Cardiac muscle cell (in vitro differentiated cells and primary cell): ENCODE results near the gene PCYOX1L. TPM values are rescaled to one million over a fixed set of nuclear protein-coding genes. Genes with fewer than 3 reads are reported as not detected.
A peak's percentile ranks its signal among the peaks of the same experiment; 100 is the strongest.

Source experiments
- DNase-seq, 2 donors: peaks; one replicate each; pipeline versions ENCODE4 v3.0.0 to v3.0.0-alpha.2; 2010 to 2017; ENCODE audit warnings: low read depth in 1 of 2, low spot score in 1 of 2
- H3K27ac ChIP-seq: fragments of 200-600 bp; sonication (generic); 2 replicates; pipeline ENCODE4 v1.5.1; 2016
- H3K27me3 ChIP-seq: fragments of 200-600 bp; sonication (generic); 2 replicates; pipeline ENCODE4 v1.6.0; 2016; ENCODE audit warnings: control low read depth
- H3K36me3 ChIP-seq: fragments of 200-600 bp; sonication (generic); 2 replicates; pipeline ENCODE4 v1.5.1; 2016; ENCODE audit warnings: control low read depth
- H3K4me1 ChIP-seq: fragments of 200-600 bp; sonication (generic); 2 replicates; pipeline ENCODE4 v1.8.1; 2017; ENCODE audit warnings: low read depth, mild to moderate bottlenecking, mixed run types
- H3K4me3 ChIP-seq: fragments of 200-600 bp; sonication (generic); 2 replicates; pipeline ENCODE4 v1.5.1; 2016; ENCODE audit warnings: mild to moderate bottlenecking
- H3K9me3 ChIP-seq: fragments of 200-600 bp; sonication (generic); 2 replicates; pipeline ENCODE4 v1.5.1; 2017; ENCODE audit warnings: low read depth, mild to moderate bottlenecking, control low read depth
- polyA plus RNA-seq: library from polyadenylated mRNA; unstranded; fragments of >200 nt; fragmentation: Nextera tagmentation; extraction: Ambion mirVana; gene quantifications from 2 replicates; pipeline ENCODE4 v1.2.1, GENCODE V29; 2016
- total RNA-seq: library from RNA; depleted of rRNA; stranded (reverse); fragments of >200 nt; gene quantifications from 2 replicates; pipeline ENCODE4 v1.2.3, GENCODE V29; 2016
- TF ChIP-seq, protein P1 (sequence below): IDR thresholded peaks from 2 replicates; pipeline ENCODE4 v1.5.1; 2012; ENCODE audit warnings: low read depth, mild to moderate bottlenecking, low read length

Gene PCYOX1L
- total and polyA plus RNA-seq, 2 experiments from 2014 or later, result 15.3 to 16.1 TPM

DNA sequence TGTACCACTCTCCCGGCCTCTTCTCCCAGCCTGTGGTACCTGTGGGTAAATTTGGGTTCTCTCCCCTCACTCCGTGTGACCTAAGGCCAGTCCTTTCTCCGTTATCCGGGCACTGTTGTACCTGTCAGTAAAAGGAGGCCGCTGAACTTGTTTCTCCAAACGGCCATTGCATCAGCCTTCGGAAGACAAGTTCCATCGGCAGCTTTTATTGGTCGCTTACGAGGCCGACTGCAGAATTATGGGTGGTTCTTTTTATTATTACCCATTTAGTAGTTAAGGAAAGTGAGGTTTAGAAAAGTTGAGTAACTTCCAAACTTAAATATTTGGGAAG is 12.0 kb upstream of the PCYOX1L start:
- Histone ChIP-seq H3K27me3 (peaks cover 29% of the 10 kb centered on the region), H3K9me3 (no peaks in the 10 kb centered on the region), H3K4me3 (peak overlapping the region; percentile 46), H3K36me3 (peaks cover 21% of the 10 kb centered on the region), H3K4me1 (peaks cover 5% of the 10 kb centered on the region), H3K27ac (no peak overlapping the region)
- DNase-seq, result peak in 1 of 2 donors; percentile 62
- TF ChIP-seq, protein P1, sequence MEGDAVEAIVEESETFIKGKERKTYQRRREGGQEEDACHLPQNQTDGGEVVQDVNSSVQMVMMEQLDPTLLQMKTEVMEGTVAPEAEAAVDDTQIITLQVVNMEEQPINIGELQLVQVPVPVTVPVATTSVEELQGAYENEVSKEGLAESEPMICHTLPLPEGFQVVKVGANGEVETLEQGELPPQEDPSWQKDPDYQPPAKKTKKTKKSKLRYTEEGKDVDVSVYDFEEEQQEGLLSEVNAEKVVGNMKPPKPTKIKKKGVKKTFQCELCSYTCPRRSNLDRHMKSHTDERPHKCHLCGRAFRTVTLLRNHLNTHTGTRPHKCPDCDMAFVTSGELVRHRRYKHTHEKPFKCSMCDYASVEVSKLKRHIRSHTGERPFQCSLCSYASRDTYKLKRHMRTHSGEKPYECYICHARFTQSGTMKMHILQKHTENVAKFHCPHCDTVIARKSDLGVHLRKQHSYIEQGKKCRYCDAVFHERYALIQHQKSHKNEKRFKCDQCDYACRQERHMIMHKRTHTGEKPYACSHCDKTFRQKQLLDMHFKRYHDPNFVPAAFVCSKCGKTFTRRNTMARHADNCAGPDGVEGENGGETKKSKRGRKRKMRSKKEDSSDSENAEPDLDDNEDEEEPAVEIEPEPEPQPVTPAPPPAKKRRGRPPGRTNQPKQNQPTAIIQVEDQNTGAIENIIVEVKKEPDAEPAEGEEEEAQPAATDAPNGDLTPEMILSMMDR, result no peak

DNA sequence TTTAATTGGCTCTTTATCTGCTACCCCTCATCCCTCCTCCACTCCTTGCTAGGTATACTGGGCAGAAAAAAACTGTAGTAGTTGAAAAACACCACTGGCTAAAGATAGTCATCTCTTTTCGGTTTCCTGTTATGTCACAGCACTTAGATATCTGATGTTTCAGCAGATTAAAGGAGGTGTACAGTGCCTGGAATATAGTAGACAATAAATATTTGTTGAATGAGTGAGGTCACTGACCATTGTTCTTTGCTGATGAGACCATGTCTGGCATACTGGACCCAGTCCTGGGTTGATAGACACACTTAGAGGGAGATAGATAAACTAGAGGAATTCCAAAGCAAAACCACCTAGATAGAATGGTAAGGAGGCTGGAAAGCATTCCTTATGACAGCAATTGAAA is 9.3 kb upstream of the PCYOX1L start:
- Histone ChIP-seq H3K4me1 (peaks cover 5% of the 10 kb centered on the region), H3K4me3 (no peak overlapping the region), H3K9me3 (no peaks in the 10 kb centered on the region), H3K27ac (no peak overlapping the region), H3K36me3 (peaks cover 33% of the 10 kb centered on the region), H3K27me3 (peaks cover 12% of the 10 kb centered on the region)
- DNase-seq, result no peak
- TF ChIP-seq, protein P1, result no peak

DNA sequence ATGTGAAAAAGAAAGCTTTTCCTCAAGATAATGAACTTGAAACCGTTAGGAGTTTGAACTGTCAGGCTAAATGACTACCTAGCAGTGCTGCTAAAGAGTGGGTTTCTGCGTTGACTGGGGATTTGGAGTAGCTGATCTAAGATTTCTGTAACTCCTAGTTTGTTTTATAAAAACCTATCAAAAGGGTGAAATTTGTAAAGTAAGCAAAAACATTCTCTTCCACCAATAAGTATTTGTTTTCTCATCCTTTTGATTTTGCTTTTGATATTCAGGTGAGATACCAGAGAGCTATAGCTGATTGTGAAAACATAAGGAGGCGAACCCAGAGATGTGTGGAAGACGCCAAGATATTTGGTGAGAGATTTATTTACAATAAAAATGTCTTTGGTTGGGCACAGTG is 8.5 kb upstream of the PCYOX1L start:
- Histone ChIP-seq H3K9me3 (no peaks in the 10 kb centered on the region), H3K27me3 (peaks cover 3% of the 10 kb centered on the region), H3K4me3 (no peak overlapping the region), H3K36me3 (peaks cover 33% of the 10 kb centered on the region), H3K4me1 (peaks cover 5% of the 10 kb centered on the region), H3K27ac (no peak overlapping the region)
- TF ChIP-seq, protein P1, result no peak
- DNase-seq, result no peak

DNA sequence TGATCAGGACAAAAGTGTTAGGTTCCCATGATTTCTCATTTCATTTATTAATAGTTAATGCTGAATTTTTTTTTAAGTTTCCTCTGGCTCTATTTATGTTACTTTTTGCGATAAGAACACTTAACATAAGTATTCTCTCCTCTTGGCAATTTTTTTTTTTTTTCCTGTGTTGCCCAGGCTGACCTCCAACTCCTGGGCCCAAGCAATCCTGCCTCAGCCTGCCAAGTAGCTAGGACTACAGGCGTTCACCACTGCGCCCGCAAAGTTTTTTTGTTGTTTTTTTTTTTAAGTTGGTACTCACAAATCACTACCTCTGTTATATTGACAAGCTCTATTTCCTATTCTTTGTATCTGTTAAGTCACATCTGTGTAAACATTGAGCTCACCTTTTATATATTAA is 5.7 kb upstream of the PCYOX1L start:
- Histone ChIP-seq H3K36me3 (peaks cover 33% of the 10 kb centered on the region), H3K27ac (no peak overlapping the region), H3K9me3 (no peaks in the 10 kb centered on the region), H3K4me3 (no peak overlapping the region), H3K27me3 (no peaks in the 10 kb centered on the region), H3K4me1 (no peaks in the 10 kb centered on the region)
- DNase-seq, result no peak
- TF ChIP-seq, protein P1, result no peak

DNA sequence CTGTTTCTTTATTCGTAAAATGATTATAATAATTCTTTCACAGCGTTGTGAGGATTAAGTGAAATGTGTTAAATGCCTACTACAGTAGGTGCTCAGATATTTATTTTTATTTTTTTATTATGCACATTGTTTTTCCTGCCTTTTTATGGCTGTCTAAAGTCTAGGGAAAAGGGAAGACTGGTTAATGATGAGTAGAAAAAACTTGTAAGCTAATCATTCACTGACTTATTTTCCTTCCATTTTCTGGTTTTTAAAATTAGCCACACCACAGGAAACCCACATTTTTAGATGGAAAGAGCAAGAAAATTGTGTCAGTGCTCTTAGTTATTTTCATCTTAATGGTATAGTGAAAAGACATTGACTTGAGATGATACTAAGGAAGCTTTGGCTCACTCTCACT is 3.9 kb upstream of the PCYOX1L start:
- no peak overlapping the region for H3K4me3 ChIP-seq
- H3K27ac ChIP-seq, result no peak overlapping the region
- DNase-seq, result no peak
- H3K27me3 ChIP-seq, result peaks cover 5% of the 10 kb centered on the region
- no peaks in the 10 kb centered on the region for H3K4me1 ChIP-seq
- H3K36me3 ChIP-seq, result peaks cover 27% of the 10 kb centered on the region
- no peaks in the 10 kb centered on the region for H3K9me3 ChIP-seq
- TF ChIP-seq, protein P1, result no peak

DNA sequence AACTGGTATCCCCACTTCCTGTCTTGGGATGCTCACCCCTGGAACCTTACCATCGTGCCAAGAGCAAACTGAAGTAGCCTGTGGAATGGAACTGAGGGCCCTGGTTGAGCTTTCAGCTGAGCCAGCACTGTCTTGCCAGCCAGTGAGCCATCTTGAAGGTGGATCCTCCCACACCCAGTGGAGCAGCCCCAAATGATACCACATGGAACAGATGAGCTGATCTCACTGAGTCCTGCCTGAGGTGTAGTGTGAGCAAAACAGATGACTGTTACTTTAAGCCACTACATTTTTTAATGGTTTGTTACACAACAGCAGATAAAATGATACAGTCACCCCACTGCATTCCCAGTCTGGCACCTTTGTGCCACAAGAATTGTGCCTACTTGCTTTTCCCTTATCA is 2.2 kb upstream of the PCYOX1L start:
- no peaks in the 10 kb centered on the region for H3K4me1 ChIP-seq
- DNase-seq, result no peak
- H3K9me3 ChIP-seq, result no peaks in the 10 kb centered on the region
- TF ChIP-seq, protein P1, result no peak
- no peak overlapping the region for H3K27ac ChIP-seq
- no peak overlapping the region for H3K4me3 ChIP-seq
- peaks cover 14% of the 10 kb centered on the region for H3K36me3 ChIP-seq
- H3K27me3 ChIP-seq, result peaks cover 16% of the 10 kb centered on the region
